ENCODE measurements around the gene LRRC3.

The LRRC3 gene

GRCh38 chr21:44459712-44460440 is 4.6 kb downstream of the LRRC3 start:
- Histone ChIP-seq H3K4me2 (ENCODE audit: low read depth, low read length) (no peak overlapping the region), H3K4me1 (ENCODE audit: low read length) (no peaks in the 10 kb centered on the region)

GRCh38 chr21:44460441-44460755 is 5.1 kb downstream of the LRRC3 start:
- no peak overlapping the region for H3K4me3 ChIP-seq (ENCODE audit: low read length)
- no peaks in the 10 kb centered on the region for H3K9me2 ChIP-seq (replicated peaks; ENCODE audit: insufficient read depth, low read length)
- H3K79me2 ChIP-seq (ENCODE audit: low read length), result no peaks in the 10 kb centered on the region
- H3K9me3 ChIP-seq (replicated peaks; ENCODE audit: insufficient read depth, low read length), result no peaks in the 10 kb centered on the region
- H4K20me1 ChIP-seq (ENCODE audit: insufficient read depth, low read length), result no peaks in the 10 kb centered on the region
- H3K36me3 ChIP-seq (replicated peaks; ENCODE audit: insufficient read depth, low read length), result no peaks in the 10 kb centered on the region
- H3K4me2 ChIP-seq (ENCODE audit: low read depth, low read length), result no peak overlapping the region
- no peaks in the 10 kb centered on the region for H3F3A ChIP-seq (ENCODE audit: insufficient read depth, low read length)
- H3K27me3 ChIP-seq (replicated peaks; ENCODE audit: insufficient read depth, low read length), result peaks cover 96% of the 10 kb centered on the region
- no peak overlapping the region for H3K27ac ChIP-seq (ENCODE audit: low read length)
- no peaks in the 10 kb centered on the region for H3K4me1 ChIP-seq (ENCODE audit: low read length)
- DNase-seq, result no peak
- H2AFZ ChIP-seq (ENCODE audit: low read length), result no peak overlapping the region
- no peak overlapping the region for H3K9ac ChIP-seq (ENCODE audit: low read length)
- TF ChIP-seq EZH2phosphoT487 (IDR thresholded peaks at IDR 0.05; ENCODE audit: low read length) (no peak), EZH2 (optimal IDR thresholded peaks at IDR 0.05; ENCODE audit: low read depth, low read length) (no peak)
- TF ChIP-seq, protein P1, sequence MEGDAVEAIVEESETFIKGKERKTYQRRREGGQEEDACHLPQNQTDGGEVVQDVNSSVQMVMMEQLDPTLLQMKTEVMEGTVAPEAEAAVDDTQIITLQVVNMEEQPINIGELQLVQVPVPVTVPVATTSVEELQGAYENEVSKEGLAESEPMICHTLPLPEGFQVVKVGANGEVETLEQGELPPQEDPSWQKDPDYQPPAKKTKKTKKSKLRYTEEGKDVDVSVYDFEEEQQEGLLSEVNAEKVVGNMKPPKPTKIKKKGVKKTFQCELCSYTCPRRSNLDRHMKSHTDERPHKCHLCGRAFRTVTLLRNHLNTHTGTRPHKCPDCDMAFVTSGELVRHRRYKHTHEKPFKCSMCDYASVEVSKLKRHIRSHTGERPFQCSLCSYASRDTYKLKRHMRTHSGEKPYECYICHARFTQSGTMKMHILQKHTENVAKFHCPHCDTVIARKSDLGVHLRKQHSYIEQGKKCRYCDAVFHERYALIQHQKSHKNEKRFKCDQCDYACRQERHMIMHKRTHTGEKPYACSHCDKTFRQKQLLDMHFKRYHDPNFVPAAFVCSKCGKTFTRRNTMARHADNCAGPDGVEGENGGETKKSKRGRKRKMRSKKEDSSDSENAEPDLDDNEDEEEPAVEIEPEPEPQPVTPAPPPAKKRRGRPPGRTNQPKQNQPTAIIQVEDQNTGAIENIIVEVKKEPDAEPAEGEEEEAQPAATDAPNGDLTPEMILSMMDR (IDR thresholded peaks at IDR 0.05; ENCODE audit: low read length), result no peak

More at GRCh38 chr21:44459712-44460440, 4.6 kb downstream of the LRRC3 start:
- H2AFZ ChIP-seq (ENCODE audit: low read length), result no peak overlapping the region
- H3K4me3 ChIP-seq (ENCODE audit: low read length), result no peak overlapping the region
- no peak for DNase-seq
- no peaks in the 10 kb centered on the region for H4K20me1 ChIP-seq (ENCODE audit: insufficient read depth, low read length)
- H3F3A ChIP-seq (ENCODE audit: insufficient read depth, low read length), result no peaks in the 10 kb centered on the region
- no peaks in the 10 kb centered on the region for H3K9me3 ChIP-seq (replicated peaks; ENCODE audit: insufficient read depth, low read length)
- no peak overlapping the region for H3K9ac ChIP-seq (ENCODE audit: low read length)
- H3K9me2 ChIP-seq (replicated peaks; ENCODE audit: insufficient read depth, low read length), result no peaks in the 10 kb centered on the region
- no peaks in the 10 kb centered on the region for H3K79me2 ChIP-seq (ENCODE audit: low read length)
- no peaks in the 10 kb centered on the region for H3K36me3 ChIP-seq (replicated peaks; ENCODE audit: insufficient read depth, low read length)
- H3K27me3 ChIP-seq (replicated peaks; ENCODE audit: insufficient read depth, low read length), result peaks cover 93% of the 10 kb centered on the region
- TF ChIP-seq, protein P1 (IDR thresholded peaks at IDR 0.05; ENCODE audit: low read length), result no peak
- no peak for TF ChIP-seq EZH2 (optimal IDR thresholded peaks at IDR 0.05; ENCODE audit: low read depth, low read length)
- no peak for TF ChIP-seq EZH2phosphoT487 (IDR thresholded peaks at IDR 0.05; ENCODE audit: low read length)
- no peak overlapping the region for H3K27ac ChIP-seq (ENCODE audit: low read length)

DNA sequence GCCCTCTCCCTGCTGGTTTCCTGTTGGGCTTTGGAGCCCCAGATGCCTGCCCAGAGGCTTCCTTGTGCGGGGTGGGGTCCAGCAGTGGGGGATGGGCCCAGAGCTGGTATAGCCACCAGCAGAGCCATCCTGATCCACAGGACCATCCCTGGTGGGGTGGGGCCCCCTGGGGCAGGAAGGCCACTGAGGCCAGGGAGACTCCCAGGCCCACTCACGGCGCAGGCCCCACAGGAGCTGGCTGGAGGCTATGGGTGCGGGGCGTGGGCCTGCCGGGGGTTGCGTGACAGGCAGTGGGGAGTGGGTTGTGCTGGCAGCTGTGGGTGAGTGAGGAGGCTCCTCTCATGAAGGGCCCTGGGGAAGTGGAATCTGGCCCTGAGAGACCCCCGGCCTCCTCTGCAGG is 5.7 kb downstream of the LRRC3 start:
- Histone ChIP-seq H3K4me1 (ENCODE audit: low read length) (no peaks in the 10 kb centered on the region), H3K27me3 (replicated peaks; ENCODE audit: insufficient read depth, low read length) (peaks cover 94% of the 10 kb centered on the region), H3K4me3 (ENCODE audit: low read length) (no peak overlapping the region), H3K9ac (ENCODE audit: low read length) (no peak overlapping the region), H4K20me1 (ENCODE audit: insufficient read depth, low read length) (no peaks in the 10 kb centered on the region), H3K4me2 (ENCODE audit: low read depth, low read length) (no peak overlapping the region), H3K27ac (ENCODE audit: low read length) (no peak overlapping the region), H3K9me2 (replicated peaks; ENCODE audit: insufficient read depth, low read length) (no peaks in the 10 kb centered on the region), H3K36me3 (replicated peaks; ENCODE audit: insufficient read depth, low read length) (no peaks in the 10 kb centered on the region), H2AFZ (ENCODE audit: low read length) (no peak overlapping the region), H3K9me3 (replicated peaks; ENCODE audit: insufficient read depth, low read length) (no peaks in the 10 kb centered on the region), H3K79me2 (ENCODE audit: low read length) (no peaks in the 10 kb centered on the region), H3F3A (ENCODE audit: insufficient read depth, low read length) (no peaks in the 10 kb centered on the region)
- no peak for DNase-seq
- TF ChIP-seq EZH2 (optimal IDR thresholded peaks at IDR 0.05; ENCODE audit: low read depth, low read length) (no peak), EZH2phosphoT487 (IDR thresholded peaks at IDR 0.05; ENCODE audit: low read length) (no peak)
- TF ChIP-seq, protein P1 (IDR thresholded peaks at IDR 0.05; ENCODE audit: low read length), result no peak

Measured in MM.1S (cell line).